ENCODE measurements around the gene TSPAN11. TPM values are rescaled to one million over a fixed set of nuclear protein-coding genes. Genes with fewer than 3 reads are reported as not detected.

Gene TSPAN11
- total and polyA plus RNA-seq, 2 experiments from 2014 or later, result 2.1 to 6.0 TPM

DNA sequence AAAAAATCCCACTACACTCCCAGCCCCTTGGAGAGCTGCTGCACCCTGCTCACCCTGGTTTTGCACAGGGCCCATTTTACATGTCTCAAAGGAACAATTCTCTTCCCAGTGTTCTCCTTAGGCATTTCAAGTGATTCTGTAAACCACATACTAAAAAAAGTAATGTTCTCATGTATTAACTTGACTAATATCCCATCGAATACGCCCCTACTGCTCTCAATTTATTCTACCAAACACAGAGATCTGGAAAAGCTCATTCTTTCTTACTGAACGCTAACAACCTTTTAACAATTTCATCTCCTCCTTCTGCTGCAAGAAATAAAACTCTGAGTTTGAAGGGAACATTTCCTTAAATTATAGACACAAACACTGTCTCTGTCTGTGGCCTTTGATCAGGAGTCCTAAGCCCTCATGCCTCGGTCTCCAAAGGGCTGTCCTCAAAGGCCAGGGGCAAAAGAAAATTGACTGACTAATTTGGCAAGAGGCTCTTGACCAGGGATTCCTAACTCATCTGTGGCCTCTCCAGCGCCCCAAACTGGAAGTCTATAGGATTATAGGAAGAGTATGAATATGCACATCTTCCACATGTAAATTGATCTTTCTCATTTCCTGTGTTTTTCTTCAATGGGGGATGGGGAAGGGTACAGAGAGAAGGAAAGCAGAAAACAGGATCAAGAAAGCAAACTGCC is 17.1 kb upstream of the TSPAN11 start (continued):
- TF ChIP-seq, protein P1, sequence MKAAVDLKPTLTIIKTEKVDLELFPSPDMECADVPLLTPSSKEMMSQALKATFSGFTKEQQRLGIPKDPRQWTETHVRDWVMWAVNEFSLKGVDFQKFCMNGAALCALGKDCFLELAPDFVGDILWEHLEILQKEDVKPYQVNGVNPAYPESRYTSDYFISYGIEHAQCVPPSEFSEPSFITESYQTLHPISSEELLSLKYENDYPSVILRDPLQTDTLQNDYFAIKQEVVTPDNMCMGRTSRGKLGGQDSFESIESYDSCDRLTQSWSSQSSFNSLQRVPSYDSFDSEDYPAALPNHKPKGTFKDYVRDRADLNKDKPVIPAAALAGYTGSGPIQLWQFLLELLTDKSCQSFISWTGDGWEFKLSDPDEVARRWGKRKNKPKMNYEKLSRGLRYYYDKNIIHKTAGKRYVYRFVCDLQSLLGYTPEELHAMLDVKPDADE (IDR thresholded peaks at IDR 0.05), result no peak
- TF ChIP-seq NANOG (IDR thresholded peaks at IDR 0.05; ENCODE audit: borderline replicate concordance) (no peak), STAT1 (IDR thresholded peaks at IDR 0.05; ENCODE audit: unreplicated experiment) (no peak), ZNF331 (CRISPR knock-in tag; IDR thresholded peaks at IDR 0.05; ENCODE audit: low read depth) (no peak)
- TF ChIP-seq, protein P2, sequence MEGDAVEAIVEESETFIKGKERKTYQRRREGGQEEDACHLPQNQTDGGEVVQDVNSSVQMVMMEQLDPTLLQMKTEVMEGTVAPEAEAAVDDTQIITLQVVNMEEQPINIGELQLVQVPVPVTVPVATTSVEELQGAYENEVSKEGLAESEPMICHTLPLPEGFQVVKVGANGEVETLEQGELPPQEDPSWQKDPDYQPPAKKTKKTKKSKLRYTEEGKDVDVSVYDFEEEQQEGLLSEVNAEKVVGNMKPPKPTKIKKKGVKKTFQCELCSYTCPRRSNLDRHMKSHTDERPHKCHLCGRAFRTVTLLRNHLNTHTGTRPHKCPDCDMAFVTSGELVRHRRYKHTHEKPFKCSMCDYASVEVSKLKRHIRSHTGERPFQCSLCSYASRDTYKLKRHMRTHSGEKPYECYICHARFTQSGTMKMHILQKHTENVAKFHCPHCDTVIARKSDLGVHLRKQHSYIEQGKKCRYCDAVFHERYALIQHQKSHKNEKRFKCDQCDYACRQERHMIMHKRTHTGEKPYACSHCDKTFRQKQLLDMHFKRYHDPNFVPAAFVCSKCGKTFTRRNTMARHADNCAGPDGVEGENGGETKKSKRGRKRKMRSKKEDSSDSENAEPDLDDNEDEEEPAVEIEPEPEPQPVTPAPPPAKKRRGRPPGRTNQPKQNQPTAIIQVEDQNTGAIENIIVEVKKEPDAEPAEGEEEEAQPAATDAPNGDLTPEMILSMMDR (conservative IDR thresholded peaks at IDR 0.05; ENCODE audit: low read depth in 2 of 2), result 0 out of 4 replicates have a peak, but pooled peaks of 1 of the 2 experiments have one; percentile 9

DNA sequence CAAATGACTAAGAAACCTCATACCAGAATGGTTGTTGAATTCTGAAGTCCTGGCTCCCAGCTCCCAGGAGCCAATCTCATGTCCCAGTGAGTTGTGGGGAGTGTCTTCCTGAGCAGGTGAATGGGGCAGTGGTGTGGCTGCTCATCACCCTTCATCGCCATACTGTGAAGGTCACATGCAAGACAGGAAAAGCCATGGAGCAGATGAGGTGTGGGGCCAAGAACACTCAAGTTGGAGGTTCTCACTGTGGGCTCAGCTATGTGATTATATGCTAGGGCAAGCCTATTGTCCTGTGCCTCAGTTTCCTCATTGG is 16.6 kb upstream of the TSPAN11 start:
- H3K27me3 Mint-ChIP-seq (ENCODE audit: insufficient read depth, low read depth, poor library complexity), result peaks cover 6% of the 10 kb centered on the region
- H3K36me3 Mint-ChIP-seq (ENCODE audit: low read depth), result no peaks in the 10 kb centered on the region

More for the DNA sequence above, 16.6 kb upstream of the TSPAN11 start:
- Histone ChIP-seq H2AFZ (peak overlapping the region; percentile 0; the same call in 1 of the 2 replicates), H3K36me3 (ENCODE audit: insufficient read depth) (no peaks in the 10 kb centered on the region), H4K20me1 (replicated peaks; ENCODE audit: insufficient read depth) (no peaks in the 10 kb centered on the region), H3K9me2 (ENCODE audit: insufficient read depth) (no peaks in the 10 kb centered on the region; the same call in 1 of the 2 replicates), H3K4me1 (ENCODE audit: insufficient read depth) (peaks cover 24% of the 10 kb centered on the region), H3K4me3 (no peak overlapping the region), H3K79me2 (replicated peaks; ENCODE audit: insufficient read depth) (no peaks in the 10 kb centered on the region), H3K27ac (ENCODE audit: low read depth) (no peak overlapping the region), H3K27me3 (ENCODE audit: insufficient read depth) (no peaks in the 10 kb centered on the region), H3F3A (replicated peaks; ENCODE audit: low read depth) (no peaks in the 10 kb centered on the region), H3K4me2 (peak overlapping the region; percentile 51; the same call in 1 of the 2 replicates)
- Mint-ChIP-seq H3K9me3 (peaks cover 6% of the 10 kb centered on the region; the same call in 1 of the 3 replicates), H3K4me1 (peaks cover 26% of the 10 kb centered on the region), H3K4me3 (no peak overlapping the region), H3K27ac (no peak overlapping the region)
- TF ChIP-seq, protein P3, sequence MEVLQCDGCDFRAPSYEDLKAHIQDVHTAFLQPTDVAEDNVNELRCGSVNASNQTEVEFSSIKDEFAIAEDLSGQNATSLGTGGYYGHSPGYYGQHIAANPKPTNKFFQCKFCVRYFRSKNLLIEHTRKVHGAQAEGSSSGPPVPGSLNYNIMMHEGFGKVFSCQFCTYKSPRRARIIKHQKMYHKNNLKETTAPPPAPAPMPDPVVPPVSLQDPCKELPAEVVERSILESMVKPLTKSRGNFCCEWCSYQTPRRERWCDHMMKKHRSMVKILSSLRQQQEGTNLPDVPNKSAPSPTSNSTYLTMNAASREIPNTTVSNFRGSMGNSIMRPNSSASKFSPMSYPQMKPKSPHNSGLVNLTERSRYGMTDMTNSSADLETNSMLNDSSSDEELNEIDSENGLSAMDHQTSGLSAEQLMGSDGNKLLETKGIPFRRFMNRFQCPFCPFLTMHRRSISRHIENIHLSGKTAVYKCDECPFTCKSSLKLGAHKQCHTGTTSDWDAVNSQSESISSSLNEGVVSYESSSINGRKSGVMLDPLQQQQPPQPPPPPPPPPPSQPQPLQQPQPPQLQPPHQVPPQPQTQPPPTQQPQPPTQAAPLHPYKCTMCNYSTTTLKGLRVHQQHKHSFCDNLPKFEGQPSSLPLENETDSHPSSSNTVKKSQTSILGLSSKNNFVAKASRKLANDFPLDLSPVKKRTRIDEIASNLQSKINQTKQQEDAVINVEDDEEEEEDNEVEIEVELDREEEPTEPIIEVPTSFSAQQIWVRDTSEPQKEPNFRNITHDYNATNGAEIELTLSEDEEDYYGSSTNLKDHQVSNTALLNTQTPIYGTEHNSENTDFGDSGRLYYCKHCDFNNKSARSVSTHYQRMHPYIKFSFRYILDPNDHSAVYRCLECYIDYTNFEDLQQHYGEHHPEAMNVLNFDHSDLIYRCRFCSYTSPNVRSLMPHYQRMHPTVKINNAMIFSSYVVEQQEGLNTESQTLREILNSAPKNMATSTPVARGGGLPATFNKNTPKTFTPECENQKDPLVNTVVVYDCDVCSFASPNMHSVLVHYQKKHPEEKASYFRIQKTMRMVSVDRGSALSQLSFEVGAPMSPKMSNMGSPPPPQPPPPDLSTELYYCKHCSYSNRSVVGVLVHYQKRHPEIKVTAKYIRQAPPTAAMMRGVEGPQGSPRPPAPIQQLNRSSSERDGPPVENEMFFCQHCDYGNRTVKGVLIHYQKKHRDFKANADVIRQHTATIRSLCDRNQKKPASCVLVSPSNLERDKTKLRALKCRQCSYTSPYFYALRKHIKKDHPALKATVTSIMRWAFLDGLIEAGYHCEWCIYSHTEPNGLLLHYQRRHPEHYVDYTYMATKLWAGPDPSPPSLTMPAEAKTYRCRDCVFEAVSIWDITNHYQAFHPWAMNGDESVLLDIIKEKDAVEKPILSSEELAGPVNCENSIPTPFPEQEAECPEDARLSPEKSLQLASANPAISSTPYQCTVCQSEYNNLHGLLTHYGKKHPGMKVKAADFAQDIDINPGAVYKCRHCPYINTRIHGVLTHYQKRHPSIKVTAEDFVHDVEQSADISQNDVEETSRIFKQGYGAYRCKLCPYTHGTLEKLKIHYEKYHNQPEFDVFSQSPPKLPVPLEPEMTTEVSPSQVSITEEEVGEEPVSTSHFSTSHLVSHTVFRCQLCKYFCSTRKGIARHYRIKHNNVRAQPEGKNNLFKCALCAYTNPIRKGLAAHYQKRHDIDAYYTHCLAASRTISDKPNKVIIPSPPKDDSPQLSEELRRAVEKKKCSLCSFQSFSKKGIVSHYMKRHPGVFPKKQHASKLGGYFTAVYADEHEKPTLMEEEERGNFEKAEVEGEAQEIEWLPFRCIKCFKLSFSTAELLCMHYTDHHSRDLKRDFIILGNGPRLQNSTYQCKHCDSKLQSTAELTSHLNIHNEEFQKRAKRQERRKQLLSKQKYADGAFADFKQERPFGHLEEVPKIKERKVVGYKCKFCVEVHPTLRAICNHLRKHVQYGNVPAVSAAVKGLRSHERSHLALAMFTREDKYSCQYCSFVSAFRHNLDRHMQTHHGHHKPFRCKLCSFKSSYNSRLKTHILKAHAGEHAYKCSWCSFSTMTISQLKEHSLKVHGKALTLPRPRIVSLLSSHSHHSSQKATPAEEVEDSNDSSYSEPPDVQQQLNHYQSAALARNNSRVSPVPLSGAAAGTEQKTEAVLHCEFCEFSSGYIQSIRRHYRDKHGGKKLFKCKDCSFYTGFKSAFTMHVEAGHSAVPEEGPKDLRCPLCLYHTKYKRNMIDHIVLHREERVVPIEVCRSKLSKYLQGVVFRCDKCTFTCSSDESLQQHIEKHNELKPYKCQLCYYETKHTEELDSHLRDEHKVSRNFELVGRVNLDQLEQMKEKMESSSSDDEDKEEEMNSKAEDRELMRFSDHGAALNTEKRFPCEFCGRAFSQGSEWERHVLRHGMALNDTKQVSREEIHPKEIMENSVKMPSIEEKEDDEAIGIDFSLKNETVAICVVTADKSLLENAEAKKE (CRISPR knock-in tag; IDR thresholded peaks at IDR 0.05), result no peak
- TF ChIP-seq, protein P2 (conservative IDR thresholded peaks at IDR 0.05; ENCODE audit: low read depth in 2 of 2), result no peak
- TF ChIP-seq, protein P4, sequence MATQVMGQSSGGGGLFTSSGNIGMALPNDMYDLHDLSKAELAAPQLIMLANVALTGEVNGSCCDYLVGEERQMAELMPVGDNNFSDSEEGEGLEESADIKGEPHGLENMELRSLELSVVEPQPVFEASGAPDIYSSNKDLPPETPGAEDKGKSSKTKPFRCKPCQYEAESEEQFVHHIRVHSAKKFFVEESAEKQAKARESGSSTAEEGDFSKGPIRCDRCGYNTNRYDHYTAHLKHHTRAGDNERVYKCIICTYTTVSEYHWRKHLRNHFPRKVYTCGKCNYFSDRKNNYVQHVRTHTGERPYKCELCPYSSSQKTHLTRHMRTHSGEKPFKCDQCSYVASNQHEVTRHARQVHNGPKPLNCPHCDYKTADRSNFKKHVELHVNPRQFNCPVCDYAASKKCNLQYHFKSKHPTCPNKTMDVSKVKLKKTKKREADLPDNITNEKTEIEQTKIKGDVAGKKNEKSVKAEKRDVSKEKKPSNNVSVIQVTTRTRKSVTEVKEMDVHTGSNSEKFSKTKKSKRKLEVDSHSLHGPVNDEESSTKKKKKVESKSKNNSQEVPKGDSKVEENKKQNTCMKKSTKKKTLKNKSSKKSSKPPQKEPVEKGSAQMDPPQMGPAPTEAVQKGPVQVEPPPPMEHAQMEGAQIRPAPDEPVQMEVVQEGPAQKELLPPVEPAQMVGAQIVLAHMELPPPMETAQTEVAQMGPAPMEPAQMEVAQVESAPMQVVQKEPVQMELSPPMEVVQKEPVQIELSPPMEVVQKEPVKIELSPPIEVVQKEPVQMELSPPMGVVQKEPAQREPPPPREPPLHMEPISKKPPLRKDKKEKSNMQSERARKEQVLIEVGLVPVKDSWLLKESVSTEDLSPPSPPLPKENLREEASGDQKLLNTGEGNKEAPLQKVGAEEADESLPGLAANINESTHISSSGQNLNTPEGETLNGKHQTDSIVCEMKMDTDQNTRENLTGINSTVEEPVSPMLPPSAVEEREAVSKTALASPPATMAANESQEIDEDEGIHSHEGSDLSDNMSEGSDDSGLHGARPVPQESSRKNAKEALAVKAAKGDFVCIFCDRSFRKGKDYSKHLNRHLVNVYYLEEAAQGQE (IDR thresholded peaks at IDR 0.05; ENCODE audit: unreplicated experiment), result no peak
- ATAC-seq (no peak), DNase-seq (ENCODE audit: low spot score) (no peak)

All from GM23338 (cell line).